Measurements from ENCODE around the gene PPIB.
A peak's percentile ranks its signal among the peaks of the same experiment; 100 is the strongest.

PPIB gene

GRCh38 chr15:64161688-64162477 lies 939 bp downstream of the PPIB start:
- no peaks in the 10 kb centered on the region for H3K27me3 ChIP-seq (ENCODE audit: insufficient read depth, poor library complexity, severe bottlenecking)
- no peak for DNase-seq (ENCODE audit: low spot score)
- TF ChIP-seq CTCF (IDR thresholded peaks at IDR 0.05; ENCODE audit: poor library complexity, severe bottlenecking): no peak
- H3K9me3 ChIP-seq (ENCODE audit: severe bottlenecking): no peaks in the 10 kb centered on the region
- no peak for ATAC-seq (ENCODE audit: low read depth)
- H3K36me3 ChIP-seq (ENCODE audit: low read depth): peaks cover 54% of the 10 kb centered on the region
- peak overlapping the region; percentile 68 for H3K27ac ChIP-seq (ENCODE audit: poor library complexity, severe bottlenecking)
- H3K4me1 ChIP-seq (ENCODE audit: insufficient read depth, poor library complexity, severe bottlenecking): peaks cover 14% of the 10 kb centered on the region
- peak overlapping the region; percentile 67 for H3K4me3 ChIP-seq (ENCODE audit: severe bottlenecking)

- Histone ChIP-seq H3K36me3 (ENCODE audit: low read depth) (peaks cover 82% of the 10 kb centered on the region), H3K27ac (ENCODE audit: poor library complexity, severe bottlenecking) (peak overlapping the region; percentile 68)
Observed at GRCh38 chr15:64158363-64159134, 4.3 kb downstream of the PPIB start.

GRCh38 chr15:64157599-64158125 lies 5.2 kb downstream of the PPIB start:
- DNase-seq (ENCODE audit: low spot score): no peak
- TF ChIP-seq CTCF (IDR thresholded peaks at IDR 0.05; ENCODE audit: poor library complexity, severe bottlenecking): no peak
- Histone ChIP-seq H3K4me3 (ENCODE audit: severe bottlenecking) (no peak overlapping the region), H3K9me3 (ENCODE audit: severe bottlenecking) (no peaks in the 10 kb centered on the region), H3K27me3 (ENCODE audit: insufficient read depth, poor library complexity, severe bottlenecking) (peaks cover 5% of the 10 kb centered on the region), H3K36me3 (ENCODE audit: low read depth) (peaks cover 82% of the 10 kb centered on the region), H3K4me1 (ENCODE audit: insufficient read depth, poor library complexity, severe bottlenecking) (peaks cover 14% of the 10 kb centered on the region), H3K27ac (ENCODE audit: poor library complexity, severe bottlenecking) (no peak overlapping the region)
- no peak for ATAC-seq (ENCODE audit: low read depth)

More at GRCh38 chr15:64158363-64159134, 4.3 kb downstream of the PPIB start:
- H3K27me3 ChIP-seq (ENCODE audit: insufficient read depth, poor library complexity, severe bottlenecking): no peaks in the 10 kb centered on the region
- no peaks in the 10 kb centered on the region for H3K9me3 ChIP-seq (ENCODE audit: severe bottlenecking)
- DNase-seq (ENCODE audit: low spot score) (no peak), ATAC-seq (ENCODE audit: low read depth) (no peak)
- peaks cover 14% of the 10 kb centered on the region for H3K4me1 ChIP-seq (ENCODE audit: insufficient read depth, poor library complexity, severe bottlenecking)
- no peak overlapping the region for H3K4me3 ChIP-seq (ENCODE audit: severe bottlenecking)
- TF ChIP-seq CTCF (IDR thresholded peaks at IDR 0.05; ENCODE audit: poor library complexity, severe bottlenecking): no peak

GRCh38 chr15:64156652-64157331 lies 6.0 kb downstream of the PPIB start:
- no peak overlapping the region for H3K27ac ChIP-seq (ENCODE audit: poor library complexity, severe bottlenecking)
- no peak for TF ChIP-seq CTCF (IDR thresholded peaks at IDR 0.05; ENCODE audit: poor library complexity, severe bottlenecking)
- H3K9me3 ChIP-seq (ENCODE audit: severe bottlenecking): no peaks in the 10 kb centered on the region
- ATAC-seq (ENCODE audit: low read depth) (no peak), DNase-seq (ENCODE audit: low spot score) (no peak)
- no peak overlapping the region for H3K4me3 ChIP-seq (ENCODE audit: severe bottlenecking)
- H3K27me3 ChIP-seq (ENCODE audit: insufficient read depth, poor library complexity, severe bottlenecking): peaks cover 13% of the 10 kb centered on the region
- peaks cover 14% of the 10 kb centered on the region for H3K4me1 ChIP-seq (ENCODE audit: insufficient read depth, poor library complexity, severe bottlenecking)
- H3K36me3 ChIP-seq (ENCODE audit: low read depth): peaks cover 77% of the 10 kb centered on the region

Data from RWPE2 (cell line).